HG03064 (cell line): ENCODE measurements around the gene ASPSCR1.

Experiments
- ATAC-seq: cut with Tn5 transposase; IDR thresholded peaks from one replicate; pipeline ENCODE4 v1.9.1; 2021; ENCODE audit warnings: low read depth; ENCODE audit not compliant: unreplicated experiment

Gene ASPSCR1

GRCh38 chr17:82062984-82063368 lies 85.5 kb downstream of the ASPSCR1 start:
- ATAC-seq = no peak

DNA sequence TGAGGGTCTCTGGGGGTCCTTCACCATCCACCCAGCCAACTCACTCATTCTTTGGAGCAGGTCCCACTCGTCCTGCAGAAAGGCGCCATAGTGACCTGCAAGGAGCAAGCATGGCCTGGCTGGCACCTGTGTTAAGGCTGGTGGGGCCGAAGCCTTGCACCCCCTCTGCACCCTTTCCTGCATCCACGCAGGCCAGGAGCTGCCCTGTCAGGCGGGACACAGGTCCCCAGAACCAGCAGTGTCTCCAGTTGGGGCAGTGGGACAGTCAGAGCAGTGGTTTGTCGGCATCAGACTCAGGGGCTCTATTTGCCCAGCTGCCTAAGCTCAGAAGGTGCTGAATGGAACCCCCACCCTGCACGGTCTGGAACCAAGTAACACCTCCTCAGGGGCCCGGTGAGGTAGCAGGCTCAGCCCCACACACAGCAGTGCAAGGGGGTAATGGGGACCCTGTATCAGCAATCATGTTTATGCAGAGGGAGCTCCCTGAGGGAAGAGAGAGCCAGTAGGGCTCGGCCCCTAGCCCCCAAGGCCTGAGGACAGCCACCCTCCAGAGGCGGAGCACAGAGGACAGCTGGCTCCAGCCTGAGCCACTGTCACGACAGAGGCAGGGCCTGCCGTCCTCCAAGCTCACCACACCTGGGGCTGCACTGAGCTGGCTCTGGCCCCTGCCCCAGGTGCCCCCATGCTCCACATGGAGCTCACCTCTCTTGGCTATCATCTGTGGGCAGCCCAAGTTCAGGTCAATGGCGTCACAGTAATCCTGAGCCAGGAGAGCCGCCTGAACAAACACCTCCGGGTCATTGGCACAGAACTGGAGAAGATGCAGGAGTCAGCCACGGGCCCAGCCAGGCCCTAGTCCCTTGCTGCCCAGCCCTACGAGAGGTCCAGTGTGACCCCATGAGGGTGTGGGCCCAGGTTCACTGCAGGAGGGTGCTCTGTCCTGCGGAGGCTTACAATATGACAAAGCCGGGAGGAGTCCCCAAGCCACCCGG lies 86.3 kb downstream of the ASPSCR1 start:
- ATAC-seq = no peak

DNA sequence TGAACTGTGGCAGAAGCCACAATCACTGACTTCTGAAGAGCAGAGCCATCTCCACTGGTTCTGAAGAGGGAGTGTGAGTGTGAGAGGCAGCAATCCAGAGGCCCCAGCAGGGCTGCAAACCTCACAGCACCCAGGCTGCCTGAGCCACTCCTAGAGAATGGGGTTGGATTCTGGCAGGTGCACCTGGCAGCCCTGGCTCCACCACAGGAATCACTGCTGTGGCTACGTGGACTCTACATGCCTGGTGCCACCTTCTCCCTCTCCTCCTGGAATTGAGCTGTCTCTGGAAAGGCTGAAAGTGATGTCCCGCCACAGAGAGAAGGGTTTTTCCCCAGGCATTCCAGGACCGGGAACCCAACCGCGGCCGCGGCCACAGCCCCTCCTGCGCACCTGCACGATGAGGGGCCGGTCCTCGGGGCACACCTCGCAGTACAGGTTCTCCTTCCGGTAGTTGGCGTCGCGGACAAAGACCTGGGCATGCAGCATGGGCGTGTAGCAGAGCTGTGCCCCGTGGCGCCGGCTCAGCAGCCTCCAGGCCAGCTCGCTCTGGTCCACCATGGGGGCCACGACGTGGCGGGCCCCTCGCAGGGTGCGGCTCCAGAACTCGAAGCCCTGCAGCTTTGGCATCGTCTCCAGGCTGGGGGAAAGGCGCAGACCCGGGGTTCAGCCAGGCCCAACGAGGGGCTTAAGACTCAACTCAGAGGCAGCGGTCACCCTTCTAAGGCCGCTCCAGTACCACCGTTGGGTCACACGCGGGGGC lies 87.2 kb downstream of the ASPSCR1 start:
- no peak for ATAC-seq

GRCh38 chr17:82065193-82065637 lies 87.8 kb downstream of the ASPSCR1 start:
- ATAC-seq = no peak

- no peak for ATAC-seq
Measured at GRCh38 chr17:82065638-82066303, 88.3 kb downstream of the ASPSCR1 start, which contains the start of gene DUS1L. Gene DUS1L, minus strand, starts transcription at chr17:82065804. Its CDS starts 745 bp downstream, at chr17:82065059.
